Right forelimb (tissue), 1 donor: Measurements from ENCODE around the gene UQCRC2.
"Not testable (repeated sequence)": the region's sequence is repeated elsewhere in the genome, so short reads cannot be mapped to it uniquely, and the experiment has no call there.

Experiments
- DNase-seq: peaks from one replicate; pipeline ENCODE4 v3.0.0-alpha.2; 2018

Gene UQCRC2

DNA sequence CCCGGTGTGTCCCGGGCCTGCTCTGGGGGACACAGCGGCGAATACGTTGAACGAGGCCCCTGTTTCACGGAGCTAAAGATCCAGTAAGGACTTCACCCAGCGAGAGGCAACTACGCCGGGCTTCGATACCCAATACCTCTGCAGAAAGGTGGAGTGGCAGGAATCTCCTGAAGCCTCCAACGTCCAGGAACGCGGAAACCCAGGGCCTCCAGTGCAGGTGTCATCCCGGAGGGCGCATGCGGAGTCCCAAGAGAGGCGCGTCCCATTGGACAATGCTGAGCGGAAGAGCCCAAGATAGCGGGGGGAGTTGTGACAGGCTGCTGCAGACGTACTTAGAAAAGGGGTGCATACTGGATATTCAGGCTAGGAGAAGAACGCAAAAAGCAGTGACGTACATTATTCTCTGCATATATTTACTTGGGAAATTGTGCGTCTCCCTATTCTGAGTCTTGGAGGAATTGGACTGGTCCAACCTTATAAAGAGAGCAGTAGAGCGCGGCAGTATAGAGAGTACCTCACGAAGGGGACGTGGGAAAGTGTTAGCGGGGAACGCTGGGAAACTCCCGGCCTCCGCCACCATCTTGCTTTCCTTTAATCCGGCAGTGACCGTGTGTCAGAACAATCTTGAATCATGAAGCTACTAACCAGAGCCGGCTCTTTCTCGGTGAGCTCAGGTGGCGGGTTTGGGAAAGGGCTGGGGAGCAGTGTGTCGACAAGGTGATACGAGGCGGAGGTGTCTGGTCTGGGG, at the start of gene UQCRC2:
TSS of gene UQCRC2 (plus strand) at position 569 of the 748 bp plus-strand sequence. CDS start at position 632, 63 bp downstream.
- DNase-seq = peak; percentile 89

GRCh38 chr16:21932650-21933049, 20.5 kb upstream of the UQCRC2 start:
- DNase-seq = not testable (repeated sequence)

- DNase-seq = not testable (repeated sequence)
Observed at GRCh38 chr16:21933316-21933715, 19.8 kb upstream of the UQCRC2 start.

DNA sequence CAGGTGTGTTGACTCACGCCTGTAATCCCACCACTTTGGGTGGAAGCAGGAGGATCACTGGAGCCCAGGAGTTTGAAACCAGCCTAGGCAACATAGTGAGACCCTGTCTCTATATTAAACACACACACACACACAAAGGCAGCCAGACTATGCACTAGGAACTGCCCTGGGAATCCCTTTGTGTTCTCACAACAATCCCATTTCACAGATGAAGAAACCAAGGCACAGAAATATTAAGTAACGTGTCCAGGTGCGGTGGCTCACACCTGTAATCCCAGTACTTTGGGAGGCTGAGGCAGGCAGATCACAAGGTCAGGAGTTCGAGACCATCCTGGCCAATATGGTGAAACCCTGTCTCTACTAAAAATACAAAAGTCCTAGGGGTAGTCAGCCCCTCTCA, 19.4 kb upstream of the UQCRC2 start:
- not testable (repeated sequence) for DNase-seq

DNA sequence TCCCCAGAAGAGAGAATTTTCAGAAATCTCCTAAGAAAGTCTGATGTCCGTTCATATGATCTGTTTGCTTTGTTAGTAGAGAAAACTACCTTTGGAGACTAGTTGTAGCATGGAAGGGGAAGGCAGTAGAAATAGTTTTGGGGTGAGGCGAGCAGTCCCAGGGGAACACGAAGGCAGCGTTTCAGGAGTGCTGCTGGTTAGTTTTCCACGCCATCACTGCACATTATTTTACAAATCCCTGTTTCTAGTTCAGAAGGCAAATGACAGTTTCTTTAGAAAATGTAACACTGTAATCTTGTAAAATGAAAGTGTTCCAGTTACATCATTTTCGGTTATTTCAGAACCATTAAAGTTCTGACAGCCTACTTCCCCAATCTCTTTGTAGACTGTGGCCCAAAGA, 16.9 kb upstream of the UQCRC2 start:
- not testable (repeated sequence) for DNase-seq

- no peak for DNase-seq
Observed at GRCh38 chr16:21937336-21937829, 15.8 kb upstream of the UQCRC2 start.

GRCh38 chr16:21940570-21940969, 12.6 kb upstream of the UQCRC2 start:
- DNase-seq = no peak

DNA sequence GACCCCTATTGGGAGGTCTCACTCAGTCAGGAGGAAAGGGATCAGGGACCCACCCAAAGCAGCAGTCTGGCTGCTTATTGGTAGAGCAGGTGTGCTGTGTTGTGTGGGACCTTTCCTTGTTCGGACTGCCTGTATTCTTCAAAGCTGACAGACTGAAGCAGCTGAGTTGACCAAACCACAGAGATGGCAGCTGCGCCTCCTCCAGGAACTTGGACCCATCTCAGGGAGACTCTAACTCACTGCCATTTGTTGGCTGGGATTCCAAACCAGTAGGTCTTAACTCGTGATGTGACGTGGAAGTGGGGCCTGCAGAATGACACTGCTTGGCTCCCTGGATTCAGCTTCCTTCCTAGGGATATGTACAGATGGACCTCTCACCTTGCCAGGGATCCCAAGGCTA, 9.6 kb upstream of the UQCRC2 start:
- DNase-seq = no peak

DNA sequence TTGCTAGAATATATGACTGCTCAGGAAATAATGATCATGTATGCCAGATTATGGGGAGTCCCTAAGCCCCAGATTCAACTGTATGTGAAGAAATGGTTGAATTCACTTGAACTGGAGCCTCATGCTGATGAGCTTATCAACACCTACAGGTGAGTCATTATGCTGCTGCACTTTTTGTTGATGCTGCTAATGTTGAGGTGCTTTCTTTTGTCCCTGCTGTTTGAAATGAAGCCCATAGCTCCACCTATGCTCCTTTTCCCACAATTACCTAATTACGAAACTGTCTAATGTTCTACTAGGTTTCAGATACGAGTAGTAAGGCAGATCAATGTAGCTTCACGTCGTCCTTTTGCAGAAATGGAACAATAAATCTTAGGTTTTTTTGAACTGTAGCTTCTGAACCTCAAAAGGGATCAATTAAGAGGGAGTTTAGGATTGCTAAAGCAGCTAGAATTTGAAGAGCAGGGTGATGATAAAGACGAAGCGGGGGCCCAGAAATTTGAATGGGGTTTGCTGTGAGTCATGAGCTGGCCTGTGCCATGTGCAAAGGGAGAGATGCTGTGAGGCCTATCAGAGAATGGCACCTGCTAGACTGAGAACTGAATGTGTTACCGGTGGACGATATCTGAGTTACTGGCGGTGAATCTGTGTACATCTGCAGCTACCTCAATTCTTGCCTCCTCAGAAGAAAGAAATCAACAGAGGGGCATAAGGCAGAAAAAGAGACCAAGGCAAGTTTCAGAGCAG, 6.1 kb upstream of the UQCRC2 start:
- no peak for DNase-seq

DNA sequence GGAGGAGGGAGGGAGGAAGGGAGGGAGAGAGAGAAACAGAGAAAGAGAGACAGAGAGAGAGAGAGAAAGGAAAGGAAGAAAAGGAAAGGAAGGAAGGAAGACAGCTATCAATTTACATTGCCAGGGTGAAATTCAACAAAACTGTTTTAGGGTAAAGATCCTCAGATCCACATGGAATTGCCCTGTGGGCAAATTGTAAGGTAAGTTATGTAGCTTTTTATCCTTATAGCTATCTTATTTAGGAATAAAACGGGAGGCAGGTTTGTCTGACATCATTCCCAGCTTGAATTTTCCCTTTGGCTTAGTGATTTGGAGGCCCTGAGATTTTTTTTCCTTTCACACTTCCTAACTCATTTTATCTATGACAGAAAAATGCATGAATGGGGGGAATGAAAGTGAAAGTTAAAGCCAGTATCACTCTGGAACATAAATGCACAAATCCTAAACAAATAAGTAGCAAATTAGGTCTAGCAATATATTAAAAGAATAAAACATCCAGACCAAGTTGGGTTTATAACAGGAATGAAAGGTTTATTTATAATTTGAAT, 3.4 kb upstream of the UQCRC2 start:
- DNase-seq = no peak

- no peak for DNase-seq
Observed at GRCh38 chr16:21950782-21951521, 2.2 kb upstream of the UQCRC2 start.

DNA sequence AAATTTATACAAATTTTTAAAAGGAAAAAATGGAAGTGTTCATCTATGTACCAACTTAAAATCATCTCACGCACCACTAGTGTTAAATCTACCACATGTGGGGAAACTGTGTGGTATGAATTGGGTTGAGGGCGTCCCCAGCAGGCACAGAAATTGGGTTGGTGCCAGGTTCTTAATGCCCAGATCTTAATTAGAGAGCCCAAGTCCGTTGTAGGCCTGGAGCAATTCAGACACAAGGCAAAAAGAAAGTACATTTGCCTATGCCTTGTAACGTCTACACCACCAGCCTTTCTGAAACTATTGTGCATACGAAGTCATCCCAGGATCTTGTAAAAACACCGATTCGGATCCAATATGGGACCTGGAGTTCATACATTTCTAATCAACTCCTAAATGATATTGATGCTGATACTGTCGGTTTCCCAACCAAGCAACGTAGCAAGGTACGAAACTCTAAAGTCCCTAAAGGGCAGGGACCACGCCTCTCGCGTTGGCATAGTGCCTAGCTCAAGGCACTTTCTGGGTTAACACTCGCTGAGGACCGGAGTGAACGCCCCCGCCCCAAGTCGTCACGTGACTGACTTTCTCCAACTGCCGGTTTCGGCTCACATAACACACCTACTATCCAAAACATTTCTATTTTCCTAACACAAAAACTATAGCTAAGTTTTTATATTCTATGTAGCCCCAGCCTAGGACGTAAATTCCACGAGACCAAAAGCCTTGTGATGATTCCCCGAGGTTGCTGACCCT, 945 bp upstream of the UQCRC2 start:
- peak; percentile 82 for DNase-seq

DNA sequence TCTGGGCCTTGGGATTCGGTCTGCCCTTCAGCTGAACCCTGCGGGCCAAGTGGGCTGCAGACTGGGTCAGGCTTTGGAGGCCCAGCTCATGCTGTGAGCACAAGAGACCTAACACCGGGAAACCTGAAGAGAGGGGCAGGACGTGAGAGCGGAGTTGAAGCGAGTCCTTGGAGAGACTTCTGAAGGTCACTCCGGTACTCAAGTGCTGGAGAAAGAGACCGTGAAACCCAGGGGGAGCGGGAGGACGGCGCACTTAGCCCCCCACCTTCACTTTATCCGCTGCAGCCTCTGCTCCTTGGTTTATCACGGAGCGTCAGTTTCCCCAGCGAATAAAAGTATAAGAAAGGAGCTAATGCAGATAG, 361 bp downstream of the UQCRC2 start:
- DNase-seq = no peak

DNA sequence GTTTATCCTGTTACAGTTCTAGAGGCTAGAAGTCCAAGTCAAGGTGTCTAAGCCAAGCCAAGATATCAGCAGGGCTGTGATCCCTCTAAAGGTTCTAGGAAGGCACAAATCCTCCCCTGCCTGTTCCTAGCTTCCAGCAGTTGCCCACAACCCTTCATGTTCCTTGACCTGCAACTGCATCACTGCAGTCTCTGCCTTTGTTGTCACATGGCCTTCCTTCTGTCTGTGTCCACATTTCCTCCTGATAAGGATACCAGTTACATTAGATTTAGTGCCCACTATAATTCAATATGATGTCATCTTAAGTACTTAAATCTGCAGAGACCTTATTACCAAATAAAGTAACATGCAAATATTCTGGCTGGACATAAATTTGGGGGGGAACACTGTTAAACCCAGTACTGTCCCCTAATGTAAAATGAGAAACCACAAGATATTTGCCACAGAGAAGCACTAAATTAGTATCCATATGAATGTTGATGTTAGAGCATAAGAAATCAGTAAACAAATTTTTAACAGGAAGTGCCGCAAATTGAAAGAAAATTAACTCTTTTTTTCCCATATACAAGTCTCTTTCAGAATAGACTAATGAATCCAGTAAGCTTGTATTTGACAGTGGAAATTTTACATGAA, 4.7 kb downstream of the UQCRC2 start:
- DNase-seq = no peak

- no peak for DNase-seq
Observed at GRCh38 chr16:21959050-21959449, 5.9 kb downstream of the UQCRC2 start.

DNA sequence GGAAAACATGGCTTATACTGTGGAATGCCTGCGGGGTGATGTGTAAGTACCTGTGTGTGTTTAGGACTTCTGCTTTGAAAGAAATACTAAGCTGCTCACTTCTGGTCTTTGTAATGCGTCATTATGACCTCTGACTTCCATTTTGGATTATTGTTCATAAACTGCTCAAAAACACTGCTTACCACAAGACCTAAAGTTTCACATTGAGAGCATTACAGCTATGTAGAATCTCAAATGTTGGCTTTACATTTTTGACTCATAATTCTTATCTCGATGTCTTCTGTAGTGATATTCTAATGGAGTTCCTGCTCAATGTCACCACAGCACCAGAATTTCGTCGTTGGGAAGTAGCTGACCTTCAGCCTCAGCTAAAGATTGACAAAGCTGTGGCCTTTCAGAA, 9.3 kb downstream of the UQCRC2 start:
- DNase-seq = no peak

- DNase-seq = no peak
Observed at GRCh38 chr16:21963887-21964286, 10.7 kb downstream of the UQCRC2 start.

DNA sequence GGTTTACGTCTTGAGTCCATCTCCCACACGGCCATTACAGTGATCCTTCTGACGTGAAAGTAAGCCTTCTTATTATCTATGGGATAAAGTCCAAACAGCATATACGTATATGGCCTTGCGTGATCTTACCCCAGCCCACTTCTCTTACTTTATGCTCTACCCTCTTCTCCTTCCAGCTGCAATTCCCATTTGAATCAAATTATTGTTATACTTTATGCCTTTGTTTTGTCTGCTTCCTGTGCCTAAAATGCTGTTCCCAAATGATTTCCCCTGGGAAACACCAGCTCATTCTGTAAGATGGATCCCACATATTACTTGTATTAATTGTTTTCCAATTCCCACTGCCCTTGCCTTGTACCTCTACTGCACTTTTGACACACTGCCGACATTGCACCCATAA, 11.2 kb downstream of the UQCRC2 start:
- no peak for DNase-seq

GRCh38 chr16:21971856-21972255, 18.7 kb downstream of the UQCRC2 start:
- no peak for DNase-seq

- no peak for DNase-seq
Observed at GRCh38 chr16:21973945-21974344, 20.8 kb downstream of the UQCRC2 start.

DNA sequence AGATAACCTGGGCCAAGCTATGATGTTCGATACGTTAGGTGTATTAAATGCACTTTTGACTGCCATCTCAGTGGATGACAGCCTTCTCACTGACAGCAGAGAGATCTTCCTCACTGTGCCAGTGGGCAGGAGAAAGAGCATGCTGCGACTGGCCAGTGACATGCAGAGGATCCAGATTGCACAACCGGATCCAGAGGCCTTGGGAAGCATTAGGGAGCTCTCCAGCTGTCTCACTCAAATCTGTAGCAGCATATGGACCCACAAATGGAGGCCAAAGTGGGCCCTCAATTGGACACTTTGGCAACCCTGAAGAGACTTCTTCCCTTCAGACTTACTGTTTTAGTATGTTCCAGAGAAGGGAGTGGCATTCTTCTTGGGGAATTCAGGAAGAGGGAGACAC, 26.9 kb downstream of the UQCRC2 start:
- DNase-seq = no peak

DNA sequence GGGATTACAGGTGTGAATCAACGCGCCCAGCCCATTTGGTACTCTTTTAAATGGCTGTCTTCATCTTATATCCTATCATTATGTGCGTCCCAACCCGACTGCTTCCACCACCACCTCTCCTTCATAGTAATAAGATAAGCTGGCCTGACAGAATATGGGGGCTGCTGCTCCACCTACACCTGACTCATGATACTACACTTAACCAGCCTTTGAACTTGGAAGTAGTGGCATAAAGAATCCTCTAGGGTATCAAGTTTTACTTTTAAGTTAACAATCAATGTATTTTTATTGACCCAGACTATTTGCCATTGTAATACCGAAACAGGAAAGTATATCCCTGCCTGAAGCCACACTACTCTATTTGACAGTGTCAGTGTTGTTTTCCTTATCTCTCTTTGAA, 28.9 kb downstream of the UQCRC2 start:
- no peak for DNase-seq
